HPDE6-E6E7 (cell line): Measurements from ENCODE around the gene REPS1.
"Not testable (repeated sequence)": the region's sequence is repeated elsewhere in the genome, so short reads cannot be mapped to it uniquely, and the experiment has no call there.

Experiments used
- DNase-seq: peaks from one replicate; pipeline ENCODE4 v3.0.0; 2011; ENCODE audit warnings: missing footprints; ENCODE audit errors: extremely low spot score

REPS1 gene

GRCh38 chr6:139006477-139006876 is 18.4 kb upstream of the REPS1 start:
- no peak for DNase-seq

GRCh38 chr6:139003751-139004150 is 15.7 kb upstream of the REPS1 start:
- DNase-seq, result no peak

- no peak for DNase-seq
Observed at GRCh38 chr6:138999949-139000725, 12.1 kb upstream of the REPS1 start.

GRCh38 chr6:138997136-138997535 is 9.1 kb upstream of the REPS1 start:
- no peak for DNase-seq

- DNase-seq, result no peak
Observed at GRCh38 chr6:138996524-138996923, 8.5 kb upstream of the REPS1 start.

GRCh38 chr6:138993410-138993809 is 5.4 kb upstream of the REPS1 start:
- not testable (repeated sequence) for DNase-seq

- not testable (repeated sequence) for DNase-seq
Observed at GRCh38 chr6:138992965-138993364, 4.9 kb upstream of the REPS1 start.

- DNase-seq, result no peak
Observed at GRCh38 chr6:138991206-138991605, 3.2 kb upstream of the REPS1 start.

- no peak for DNase-seq
Observed at GRCh38 chr6:138989098-138989983, 1.3 kb upstream of the REPS1 start.

GRCh38 chr6:138988469-138988834 is 399 bp upstream of the REPS1 start:
- no peak for DNase-seq

- DNase-seq, result no peak
Observed at GRCh38 chr6:138987080-138987642, 892 bp downstream of the REPS1 start.

GRCh38 chr6:138986578-138986977 is 1.5 kb downstream of the REPS1 start:
- no peak for DNase-seq

- DNase-seq, result no peak
Observed at GRCh38 chr6:138981416-138981815, 6.6 kb downstream of the REPS1 start.

GRCh38 chr6:138979813-138980668 is 8.0 kb downstream of the REPS1 start:
- DNase-seq, result no peak

GRCh38 chr6:138979365-138979764 is 8.7 kb downstream of the REPS1 start:
- no peak for DNase-seq

- DNase-seq, result no peak
Observed at GRCh38 chr6:138978229-138978628, 9.8 kb downstream of the REPS1 start.

- DNase-seq, result no peak
Observed at GRCh38 chr6:138977646-138978167, 10.3 kb downstream of the REPS1 start.

- DNase-seq, result no peak
Observed at GRCh38 chr6:138977242-138977641, 10.8 kb downstream of the REPS1 start.

GRCh38 chr6:138975815-138976214 is 12.2 kb downstream of the REPS1 start:
- no peak for DNase-seq

GRCh38 chr6:138973466-138974153 is 14.4 kb downstream of the REPS1 start:
- DNase-seq, result no peak

GRCh38 chr6:138972226-138972665 is 15.8 kb downstream of the REPS1 start:
- no peak for DNase-seq
